ENCODE data around the gene ATP5F1A.
"Not testable (repeated sequence)": the region's sequence is repeated elsewhere in the genome, so short reads cannot be mapped to it uniquely, and the experiment has no call there.

Gene ATP5F1A

GRCh38 chr18:46069524-46069923 lies 28.6 kb downstream of the ATP5F1A start:
- no peak overlapping the region for H3K9ac ChIP-seq (ENCODE audit: low read depth, low read length)
- no peaks in the 10 kb centered on the region for H3K9me3 ChIP-seq (ENCODE audit: control insufficient read depth, insufficient read depth, low read length)
- no peaks in the 10 kb centered on the region for H3K36me3 ChIP-seq (ENCODE audit: insufficient read depth, low read length)
- H3K4me1 ChIP-seq (ENCODE audit: insufficient read depth, low read length) = no peaks in the 10 kb centered on the region; the same call in 1 of the 2 replicates

GRCh38 chr18:46068763-46069162 lies 29.3 kb downstream of the ATP5F1A start:
- no peaks in the 10 kb centered on the region for H3K9me3 ChIP-seq (ENCODE audit: control insufficient read depth, insufficient read depth, low read length)
- no peaks in the 10 kb centered on the region for H3K36me3 ChIP-seq (ENCODE audit: insufficient read depth, low read length)
- no peak overlapping the region for H3K9ac ChIP-seq (ENCODE audit: low read depth, low read length)
- peaks cover 3% of the 10 kb centered on the region for H3K4me1 ChIP-seq (ENCODE audit: insufficient read depth, low read length)

DNA sequence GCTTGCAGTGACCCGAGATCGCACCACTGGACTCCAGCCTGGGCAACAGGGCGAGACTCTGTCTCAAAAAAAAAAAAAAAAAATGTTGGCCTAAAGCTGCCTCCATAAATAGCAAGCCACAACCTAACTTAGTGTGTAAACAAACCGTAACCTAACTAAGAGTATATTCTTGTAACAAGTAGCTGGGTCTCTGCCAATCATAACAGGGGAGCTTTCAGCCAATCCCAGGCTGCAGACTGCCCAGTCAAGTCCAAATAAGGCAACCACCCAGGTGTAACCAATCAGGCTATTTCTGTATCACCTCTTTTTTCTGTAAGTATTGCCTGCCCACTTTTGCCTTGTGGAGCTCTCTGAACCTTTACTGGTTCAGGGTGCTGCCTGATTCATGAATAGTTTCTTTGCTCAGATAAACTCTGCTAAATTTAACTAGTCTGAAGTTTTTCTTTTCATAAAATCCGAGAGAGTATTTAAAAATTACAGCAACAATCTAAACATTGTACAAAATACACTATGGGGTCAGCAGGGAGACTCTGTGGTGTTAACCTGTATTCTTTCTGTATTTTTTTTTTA lies 30.6 kb downstream of the ATP5F1A start:
- H3K4me1 ChIP-seq (ENCODE audit: insufficient read depth, low read length) = peaks cover 14% of the 10 kb centered on the region
- no peaks in the 10 kb centered on the region for H3K36me3 ChIP-seq (ENCODE audit: insufficient read depth, low read length)
- H3K9ac ChIP-seq (ENCODE audit: low read depth, low read length) = no peak overlapping the region; the same call in 1 of the 2 replicates
- no peaks in the 10 kb centered on the region for H3K9me3 ChIP-seq (ENCODE audit: control insufficient read depth, insufficient read depth, low read length)

GRCh38 chr18:46062781-46063180 lies 35.3 kb downstream of the ATP5F1A start:
- Histone ChIP-seq H3K9ac (ENCODE audit: low read depth, low read length) (no peak overlapping the region), H3K9me3 (ENCODE audit: control insufficient read depth, insufficient read depth, low read length) (no peaks in the 10 kb centered on the region), H3K36me3 (ENCODE audit: insufficient read depth, low read length) (no peaks in the 10 kb centered on the region), H3K4me1 (ENCODE audit: insufficient read depth, low read length) (peaks cover 14% of the 10 kb centered on the region)

GRCh38 chr18:46061796-46062195 lies 36.3 kb downstream of the ATP5F1A start:
- peaks cover 14% of the 10 kb centered on the region for H3K4me1 ChIP-seq (ENCODE audit: insufficient read depth, low read length)
- no peak overlapping the region for H3K9ac ChIP-seq (ENCODE audit: low read depth, low read length)
- H3K36me3 ChIP-seq (ENCODE audit: insufficient read depth, low read length) = no peaks in the 10 kb centered on the region
- H3K9me3 ChIP-seq (ENCODE audit: control insufficient read depth, insufficient read depth, low read length) = no peaks in the 10 kb centered on the region

DNA sequence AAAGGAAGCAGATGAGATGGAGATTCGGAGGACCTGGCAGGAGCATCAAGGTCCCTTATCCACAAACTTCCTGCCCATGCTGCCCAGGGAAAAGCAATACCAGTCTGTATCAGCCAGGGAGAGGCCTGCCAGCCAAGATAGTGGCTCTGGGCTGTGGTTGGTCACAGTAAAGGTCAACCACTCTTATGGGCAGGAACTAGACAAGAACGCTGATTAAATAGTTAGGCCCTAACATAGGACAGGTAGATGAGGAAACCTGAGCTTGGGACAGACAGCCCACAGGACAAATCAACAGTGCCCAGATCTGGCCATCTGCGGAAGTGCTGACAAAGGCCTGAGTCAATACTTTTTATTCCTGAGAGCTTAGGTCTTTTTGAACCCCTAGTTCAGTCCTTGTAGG lies 36.7 kb downstream of the ATP5F1A start:
- Histone ChIP-seq H3K9me3 (ENCODE audit: control insufficient read depth, insufficient read depth, low read length) (no peaks in the 10 kb centered on the region), H3K36me3 (ENCODE audit: insufficient read depth, low read length) (no peaks in the 10 kb centered on the region), H3K4me1 (ENCODE audit: insufficient read depth, low read length) (peaks cover 14% of the 10 kb centered on the region), H3K9ac (ENCODE audit: low read depth, low read length) (no peak overlapping the region)

GRCh38 chr18:46060359-46060841 lies 37.7 kb downstream of the ATP5F1A start:
- H3K4me1 ChIP-seq (ENCODE audit: insufficient read depth, low read length) = peaks cover 14% of the 10 kb centered on the region
- no peaks in the 10 kb centered on the region for H3K36me3 ChIP-seq (ENCODE audit: insufficient read depth, low read length)
- H3K9ac ChIP-seq (ENCODE audit: low read depth, low read length) = no peak overlapping the region
- no peaks in the 10 kb centered on the region for H3K9me3 ChIP-seq (ENCODE audit: control insufficient read depth, insufficient read depth, low read length)

DNA sequence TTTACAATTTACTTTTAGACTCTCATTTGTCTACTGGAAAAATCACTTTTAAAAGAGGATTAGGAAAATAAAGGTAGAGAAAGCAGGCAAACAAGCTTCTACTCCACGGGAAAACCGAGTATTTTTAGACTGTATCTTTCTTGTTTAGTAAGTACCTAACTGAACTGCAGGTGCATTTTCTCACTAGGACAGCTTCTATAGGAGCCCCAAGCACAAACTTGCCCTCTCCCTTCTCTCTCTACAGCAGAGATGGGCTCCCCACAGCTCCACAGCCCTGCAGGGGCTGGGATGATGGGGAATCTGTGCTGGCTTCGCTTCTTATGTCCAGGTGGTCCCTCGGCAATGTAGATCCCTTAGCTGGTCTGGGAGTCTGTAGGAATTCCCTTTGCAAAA lies 42.3 kb downstream of the ATP5F1A start:
- Histone ChIP-seq H3K9me3 (ENCODE audit: control insufficient read depth, insufficient read depth, low read length) (no peaks in the 10 kb centered on the region), H3K9ac (ENCODE audit: low read depth, low read length) (no peak overlapping the region), H3K36me3 (ENCODE audit: insufficient read depth, low read length) (no peaks in the 10 kb centered on the region), H3K4me1 (ENCODE audit: insufficient read depth, low read length) (no peaks in the 10 kb centered on the region)

DNA sequence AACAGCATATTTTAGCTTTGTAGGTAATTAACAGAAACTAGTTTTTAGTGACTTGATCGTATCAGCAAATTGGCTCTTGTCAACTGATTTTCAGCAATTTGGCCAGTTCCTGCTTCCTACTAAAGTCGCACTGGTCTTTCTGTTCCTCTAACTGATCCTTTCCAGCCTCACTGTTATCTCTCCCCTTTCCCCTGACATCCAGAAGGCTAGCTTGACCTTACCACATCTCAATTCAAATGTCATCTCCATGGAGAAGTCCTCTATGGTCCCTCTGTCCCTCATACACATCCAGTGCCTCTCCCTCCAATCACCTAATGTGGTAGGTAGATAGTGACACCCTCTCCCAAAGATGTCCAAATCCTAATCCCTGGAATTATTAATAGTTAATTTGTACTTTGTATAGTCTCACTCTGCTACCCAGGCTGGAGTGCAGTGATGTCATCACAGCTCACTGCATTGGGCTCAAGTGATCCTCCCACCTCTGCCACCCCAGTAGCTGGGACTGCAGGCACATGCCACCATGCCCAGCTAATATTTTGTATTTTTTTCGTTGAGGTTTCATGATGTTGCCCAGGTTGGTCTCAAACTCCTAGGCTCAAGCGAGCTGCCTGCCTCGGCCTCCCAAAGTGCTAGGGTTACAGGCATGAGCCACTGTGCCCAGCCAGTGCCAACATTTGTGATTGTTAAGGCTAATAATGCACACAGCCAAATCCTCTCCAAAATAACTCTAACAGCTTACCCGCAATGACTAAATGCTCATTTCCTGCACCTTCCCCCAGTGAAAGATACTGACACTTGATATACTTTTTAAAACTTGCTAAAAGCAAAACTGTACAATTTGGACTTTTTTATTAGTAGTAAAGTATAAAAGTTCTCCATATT lies 42.9 kb downstream of the ATP5F1A start:
- Histone ChIP-seq H3K9me3 (ENCODE audit: control insufficient read depth, insufficient read depth, low read length) (no peaks in the 10 kb centered on the region), H3K36me3 (ENCODE audit: insufficient read depth, low read length) (no peaks in the 10 kb centered on the region), H3K9ac (ENCODE audit: low read depth, low read length) (no peak overlapping the region), H3K4me1 (ENCODE audit: insufficient read depth, low read length) (no peaks in the 10 kb centered on the region)

DNA sequence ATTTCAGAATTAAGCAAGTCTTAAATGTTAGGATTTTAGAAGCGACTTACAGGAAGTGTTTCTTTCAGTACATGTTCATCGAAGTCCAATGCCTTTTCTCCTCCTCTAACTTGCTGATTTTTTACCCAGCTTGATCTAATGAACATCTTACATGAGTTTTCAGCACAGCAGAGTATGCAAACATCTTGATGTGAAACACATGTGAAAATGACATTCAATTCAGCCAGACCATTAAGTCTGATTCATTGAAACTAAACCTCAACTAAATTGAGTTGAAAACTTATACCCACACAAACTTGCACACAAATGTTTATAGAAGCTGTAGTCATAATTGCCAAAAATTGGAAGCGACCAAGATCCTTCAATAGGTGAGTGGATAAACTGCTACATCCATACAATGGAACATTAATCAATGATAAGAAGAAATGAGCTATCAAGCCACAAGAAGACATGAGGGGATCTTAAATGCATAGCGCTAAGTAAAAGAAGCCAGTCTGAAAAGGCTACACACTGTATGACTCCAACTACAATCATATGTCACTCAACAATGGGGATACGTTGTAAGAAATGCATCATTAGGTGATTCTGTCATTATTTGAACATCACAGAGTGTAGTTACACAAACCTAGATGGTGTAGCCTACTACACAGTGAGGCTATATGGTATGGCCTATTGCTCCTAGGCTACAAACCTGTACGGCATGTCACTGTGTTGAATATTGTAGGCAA lies 44.6 kb downstream of the ATP5F1A start:
- Histone ChIP-seq H3K9me3 (ENCODE audit: control insufficient read depth, insufficient read depth, low read length) (no peaks in the 10 kb centered on the region), H3K4me1 (ENCODE audit: insufficient read depth, low read length) (no peaks in the 10 kb centered on the region), H3K9ac (ENCODE audit: low read depth, low read length) (no peak overlapping the region), H3K36me3 (ENCODE audit: insufficient read depth, low read length) (no peaks in the 10 kb centered on the region)

- H3K4me1 ChIP-seq (ENCODE audit: insufficient read depth, low read length) = no peaks in the 10 kb centered on the region
- no peaks in the 10 kb centered on the region for H3K9me3 ChIP-seq (ENCODE audit: control insufficient read depth, insufficient read depth, low read length)
- no peaks in the 10 kb centered on the region for H3K36me3 ChIP-seq (ENCODE audit: insufficient read depth, low read length)
- H3K9ac ChIP-seq (ENCODE audit: low read depth, low read length) = no peak overlapping the region
These were observed 46.2 kb downstream of the ATP5F1A start for GRCh38 chr18:46051731-46052461.

- no peaks in the 10 kb centered on the region for H3K9me3 ChIP-seq (ENCODE audit: control insufficient read depth, insufficient read depth, low read length)
- no peak overlapping the region for H3K9ac ChIP-seq (ENCODE audit: low read depth, low read length)
- H3K36me3 ChIP-seq (ENCODE audit: insufficient read depth, low read length) = no peaks in the 10 kb centered on the region
- H3K4me1 ChIP-seq (ENCODE audit: insufficient read depth, low read length) = no peaks in the 10 kb centered on the region
These were observed 47.8 kb downstream of the ATP5F1A start for GRCh38 chr18:46050268-46050667.

DNA sequence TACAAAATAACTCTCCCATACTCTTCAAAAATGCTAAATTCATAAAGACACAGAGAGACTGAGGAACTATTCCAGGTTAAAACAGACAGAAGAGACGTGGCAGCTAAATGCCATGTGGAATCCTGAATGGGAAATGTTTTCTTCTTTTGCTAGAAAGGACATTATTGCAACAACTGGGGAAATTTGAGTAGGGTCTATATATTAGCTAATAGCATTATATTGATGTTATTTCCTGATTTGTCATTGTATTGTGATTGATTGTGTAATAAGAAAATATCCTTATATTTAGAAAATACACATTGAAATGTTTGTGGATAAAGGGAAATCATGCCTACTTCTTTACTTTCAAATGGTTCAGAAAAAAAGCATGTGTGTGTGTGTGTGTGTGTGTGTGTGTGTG lies 49.5 kb downstream of the ATP5F1A start:
- H3K9me3 ChIP-seq (ENCODE audit: control insufficient read depth, insufficient read depth, low read length) = no peaks in the 10 kb centered on the region
- no peaks in the 10 kb centered on the region for H3K36me3 ChIP-seq (ENCODE audit: insufficient read depth, low read length)
- H3K9ac ChIP-seq (ENCODE audit: low read depth, low read length) = no peak overlapping the region
- H3K4me1 ChIP-seq (ENCODE audit: insufficient read depth, low read length) = no peaks in the 10 kb centered on the region

DNA sequence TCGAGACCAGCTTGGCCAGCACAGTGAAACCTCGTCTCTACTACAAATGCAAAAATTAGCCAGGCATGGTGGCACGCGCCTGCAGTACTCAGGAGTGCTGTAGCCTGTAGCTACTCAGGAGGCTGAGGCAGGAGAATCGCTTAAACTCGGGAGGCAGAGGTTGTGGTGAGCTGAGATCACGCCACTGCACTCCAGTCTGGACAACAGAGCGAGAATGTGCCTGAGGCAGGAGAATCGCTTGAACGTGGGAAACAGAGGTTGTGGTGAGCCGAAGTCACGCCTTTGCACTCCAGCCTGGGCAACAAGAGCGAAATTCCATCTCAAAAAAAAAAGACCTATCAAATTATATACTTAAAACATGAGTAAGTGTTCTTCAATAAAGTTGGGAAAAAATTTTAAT lies 50.7 kb downstream of the ATP5F1A start:
- H3K9me3 ChIP-seq (ENCODE audit: control insufficient read depth, insufficient read depth, low read length); H3K4me1 ChIP-seq (ENCODE audit: insufficient read depth, low read length); H3K9ac ChIP-seq (ENCODE audit: low read depth, low read length); H3K36me3 ChIP-seq (ENCODE audit: insufficient read depth, low read length): not testable (repeated sequence)

All from ES-I3 (cell line).